ENCODE results near the gene ESF1.

The ESF1 gene

DNA sequence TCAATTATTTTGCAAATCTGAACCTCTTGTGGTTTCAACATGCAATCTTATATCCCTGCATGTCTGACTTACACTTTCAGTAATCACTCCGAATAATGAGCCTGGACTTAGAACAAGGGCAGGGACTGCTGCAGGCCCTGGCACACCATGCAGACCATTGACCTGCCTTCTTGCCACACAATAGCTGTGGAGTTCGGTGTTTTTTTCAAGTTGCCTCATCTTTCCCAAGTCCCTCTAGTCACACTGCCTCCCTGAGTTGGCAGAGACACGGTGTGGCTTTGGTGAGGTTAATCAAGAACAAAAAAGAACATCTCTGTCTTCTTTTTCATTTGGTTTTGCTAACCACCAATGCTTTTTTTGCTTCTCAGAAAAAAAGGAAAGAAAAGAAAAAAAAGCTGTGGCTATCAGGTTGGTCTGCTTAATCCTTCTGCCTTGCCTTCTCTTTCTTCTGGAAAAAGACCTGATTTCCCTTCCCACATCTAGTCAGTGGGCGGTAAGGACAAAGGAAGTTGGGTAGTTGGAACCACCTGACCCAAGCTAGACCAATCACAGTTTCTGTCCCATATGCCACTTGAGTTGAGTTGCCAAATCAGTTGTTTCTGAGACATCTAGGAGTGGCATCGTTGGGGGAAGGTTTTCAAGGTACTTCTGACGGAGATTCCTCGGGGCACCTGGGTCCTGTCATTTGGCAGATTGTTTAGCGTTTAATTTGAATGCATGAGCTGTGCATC lies 90.1 kb downstream of the ESF1 start:
- no peak for DNase-seq (ENCODE audit: extremely low spot score)
- ChIA-PET POLR2A (no interaction called here), CTCF (no interaction called here)
- TF ChIP-seq, protein P1, sequence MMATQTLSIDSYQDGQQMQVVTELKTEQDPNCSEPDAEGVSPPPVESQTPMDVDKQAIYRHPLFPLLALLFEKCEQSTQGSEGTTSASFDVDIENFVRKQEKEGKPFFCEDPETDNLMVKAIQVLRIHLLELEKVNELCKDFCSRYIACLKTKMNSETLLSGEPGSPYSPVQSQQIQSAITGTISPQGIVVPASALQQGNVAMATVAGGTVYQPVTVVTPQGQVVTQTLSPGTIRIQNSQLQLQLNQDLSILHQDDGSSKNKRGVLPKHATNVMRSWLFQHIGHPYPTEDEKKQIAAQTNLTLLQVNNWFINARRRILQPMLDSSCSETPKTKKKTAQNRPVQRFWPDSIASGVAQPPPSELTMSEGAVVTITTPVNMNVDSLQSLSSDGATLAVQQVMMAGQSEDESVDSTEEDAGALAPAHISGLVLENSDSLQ (IDR thresholded peaks at IDR 0.05): no peak
- no peak for TF ChIP-seq FOXA1 (IDR thresholded peaks at IDR 0.05)
- no peak for TF ChIP-seq SP1 (IDR thresholded peaks at IDR 0.05)

DNA sequence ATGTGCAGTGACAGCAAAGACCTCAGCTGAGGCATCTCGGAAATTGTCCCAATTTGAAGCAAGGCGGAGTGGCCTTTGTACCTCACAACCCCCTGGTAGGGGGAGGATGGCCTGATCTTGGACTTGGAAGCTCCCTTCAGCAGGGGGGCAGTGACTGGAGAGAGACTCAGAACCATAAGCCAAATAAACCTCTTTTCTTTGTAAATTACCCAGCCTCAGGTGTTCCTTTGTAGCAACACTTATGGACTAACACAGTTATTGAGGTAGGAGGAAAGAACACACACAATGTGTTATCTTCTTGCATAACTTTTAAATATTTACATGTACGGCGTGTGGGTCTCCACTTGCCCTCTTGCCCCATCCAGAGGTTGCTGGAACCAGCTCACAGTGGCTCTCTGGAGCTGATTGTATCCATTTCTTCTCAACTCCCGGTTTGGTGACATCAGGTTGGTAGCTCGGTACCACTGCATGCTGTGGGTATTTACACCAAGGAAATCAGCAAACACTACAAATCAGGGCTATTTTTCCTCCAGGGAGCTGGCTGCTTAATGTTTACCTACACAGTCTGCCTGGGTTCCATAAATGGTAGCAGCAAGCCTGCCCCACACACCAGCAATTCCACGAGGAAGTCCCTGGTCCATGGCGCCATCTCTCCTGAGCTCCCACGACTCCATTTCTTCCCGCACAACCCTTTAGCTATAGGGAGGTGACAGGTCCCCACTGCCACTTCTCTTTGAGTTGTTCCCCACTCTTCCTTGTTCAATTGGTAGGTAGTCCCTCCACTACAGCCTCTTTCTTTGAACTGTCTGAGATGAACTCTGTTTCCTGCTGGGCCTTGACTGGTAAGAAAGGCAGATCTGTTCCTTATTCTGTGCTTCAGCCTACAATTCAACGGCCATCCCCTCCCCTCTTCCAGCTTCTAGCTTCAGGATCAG lies 91.7 kb downstream of the ESF1 start:
- TF ChIP-seq TARDBP (IDR thresholded peaks at IDR 0.05) (no peak), LEF1 (IDR thresholded peaks at IDR 0.05; ENCODE audit: borderline replicate concordance) (no peak), NFRKB (IDR thresholded peaks at IDR 0.05) (no peak), ZNF384 (IDR thresholded peaks at IDR 0.05) (no peak), ARNT (IDR thresholded peaks at IDR 0.05) (no peak), FOXM1 (IDR thresholded peaks at IDR 0.05; ENCODE audit: borderline replicate concordance) (no peak), HDGF (IDR thresholded peaks at IDR 0.05; ENCODE audit: borderline replicate concordance) (no peak), SUZ12 (IDR thresholded peaks at IDR 0.05) (no peak)
- CTCF ChIA-PET: no interaction called here
- no peak for DNase-seq (ENCODE audit: extremely low spot score)
- POLR2A ChIA-PET: no interaction called here

DNA sequence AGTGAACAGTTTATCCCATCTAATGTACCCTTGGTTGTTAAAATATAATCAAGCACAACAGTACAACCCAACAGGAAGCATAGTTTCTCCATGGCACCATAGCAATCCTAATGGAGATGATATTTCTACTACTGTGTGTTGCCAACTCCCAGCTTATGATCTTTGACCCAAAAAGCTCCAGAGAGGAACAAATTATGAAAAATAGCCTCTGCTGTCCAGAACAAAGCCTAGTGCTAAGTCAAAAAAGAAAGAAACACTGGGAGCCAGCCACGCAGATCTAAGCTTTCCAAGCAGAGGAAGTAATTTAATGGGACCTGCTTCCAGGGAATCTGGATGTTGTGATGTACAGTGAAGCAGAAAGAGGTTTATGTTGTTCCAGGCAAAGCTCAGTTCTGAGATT lies 93.8 kb downstream of the ESF1 start:
- ChIA-PET CTCF (no interaction called here), POLR2A (interaction anchor here (1.9 kb wide), 1 partner anchor 11 kb away, joined by 5 read pairs; no protein-coding TSS in a partner anchor)
- DNase-seq (ENCODE audit: extremely low spot score): no peak
- no peak for TF ChIP-seq FOXK2 (IDR thresholded peaks at IDR 0.05)
- TF ChIP-seq HDGF (IDR thresholded peaks at IDR 0.05; ENCODE audit: borderline replicate concordance): no peak
- TF ChIP-seq ELF4 (IDR thresholded peaks at IDR 0.05): no peak
- TF ChIP-seq NFRKB (IDR thresholded peaks at IDR 0.05): no peak
- TF ChIP-seq, protein P1 (IDR thresholded peaks at IDR 0.05): no peak
- TF ChIP-seq SP1 (IDR thresholded peaks at IDR 0.05): no peak
- TF ChIP-seq FOXM1 (IDR thresholded peaks at IDR 0.05; ENCODE audit: borderline replicate concordance): no peak
- no peak for TF ChIP-seq CTBP1 (IDR thresholded peaks at IDR 0.05; ENCODE audit: borderline replicate concordance)

DNA sequence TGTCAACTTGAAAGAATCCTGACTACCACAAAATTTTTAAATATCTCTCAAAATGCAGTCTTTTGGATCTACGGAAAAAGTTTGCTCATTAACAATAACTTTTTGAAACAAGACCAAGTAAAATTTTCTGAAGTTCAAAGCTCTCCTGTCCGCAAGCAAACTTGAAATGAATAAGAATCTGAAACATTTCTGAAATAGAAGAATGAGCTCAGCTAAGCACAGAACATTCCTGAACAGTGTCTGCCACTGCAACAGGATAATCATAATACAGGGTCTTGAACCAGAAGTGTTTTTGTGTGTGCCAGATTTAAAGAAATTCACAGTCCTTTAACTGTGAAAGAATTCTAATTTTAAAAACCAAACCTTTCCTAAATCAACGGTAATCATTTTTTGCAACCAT lies 96.9 kb downstream of the ESF1 start:
- TF ChIP-seq NFRKB (IDR thresholded peaks at IDR 0.05) (no peak), SP1 (IDR thresholded peaks at IDR 0.05) (no peak)
- CTCF ChIA-PET: no interaction called here
- POLR2A ChIA-PET: no interaction called here
- DNase-seq (ENCODE audit: extremely low spot score): no peak

DNA sequence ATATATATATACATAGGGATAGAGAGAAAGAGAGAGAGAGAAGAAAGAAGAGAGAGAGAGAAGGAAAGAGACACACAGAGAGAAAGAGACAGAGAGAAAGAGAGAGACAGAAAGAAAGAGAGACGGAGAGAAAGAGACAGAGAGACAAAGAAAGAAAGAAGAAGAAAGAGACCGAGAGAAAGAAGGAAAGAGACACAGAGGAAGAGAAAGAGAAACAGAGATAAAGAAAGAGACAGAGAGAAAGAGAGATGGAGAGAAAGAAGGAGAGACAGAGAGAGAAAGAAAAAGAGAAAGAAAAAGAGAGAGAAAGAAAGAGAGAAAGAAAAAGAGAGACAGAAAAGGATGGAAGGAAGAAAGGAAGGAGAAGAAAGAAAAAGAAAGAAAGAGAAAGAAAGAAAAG lies 99.1 kb downstream of the ESF1 start:
- no peak for TF ChIP-seq ZNF384 (IDR thresholded peaks at IDR 0.05)
- TF ChIP-seq FOXM1 (IDR thresholded peaks at IDR 0.05; ENCODE audit: borderline replicate concordance): no peak
- no peak for TF ChIP-seq FOXA1 (IDR thresholded peaks at IDR 0.05)
- TF ChIP-seq LEF1 (IDR thresholded peaks at IDR 0.05; ENCODE audit: borderline replicate concordance): no peak
- TF ChIP-seq SUZ12 (IDR thresholded peaks at IDR 0.05): no peak
- TF ChIP-seq, protein P1 (IDR thresholded peaks at IDR 0.05): no peak
- TF ChIP-seq SP1 (IDR thresholded peaks at IDR 0.05): no peak
- no peak for TF ChIP-seq ARNT (IDR thresholded peaks at IDR 0.05)
- no peak for TF ChIP-seq CTBP1 (IDR thresholded peaks at IDR 0.05; ENCODE audit: borderline replicate concordance)
- TF ChIP-seq BHLHE40 (IDR thresholded peaks at IDR 0.05; ENCODE audit: borderline replicate concordance): no peak
- TF ChIP-seq NFRKB (IDR thresholded peaks at IDR 0.05): no peak
- no peak for TF ChIP-seq HDGF (IDR thresholded peaks at IDR 0.05; ENCODE audit: borderline replicate concordance)
- TF ChIP-seq TARDBP (IDR thresholded peaks at IDR 0.05): no peak
- no peak for DNase-seq (ENCODE audit: extremely low spot score)
- POLR2A ChIA-PET: no interaction called here
- CTCF ChIA-PET: no interaction called here

DNA sequence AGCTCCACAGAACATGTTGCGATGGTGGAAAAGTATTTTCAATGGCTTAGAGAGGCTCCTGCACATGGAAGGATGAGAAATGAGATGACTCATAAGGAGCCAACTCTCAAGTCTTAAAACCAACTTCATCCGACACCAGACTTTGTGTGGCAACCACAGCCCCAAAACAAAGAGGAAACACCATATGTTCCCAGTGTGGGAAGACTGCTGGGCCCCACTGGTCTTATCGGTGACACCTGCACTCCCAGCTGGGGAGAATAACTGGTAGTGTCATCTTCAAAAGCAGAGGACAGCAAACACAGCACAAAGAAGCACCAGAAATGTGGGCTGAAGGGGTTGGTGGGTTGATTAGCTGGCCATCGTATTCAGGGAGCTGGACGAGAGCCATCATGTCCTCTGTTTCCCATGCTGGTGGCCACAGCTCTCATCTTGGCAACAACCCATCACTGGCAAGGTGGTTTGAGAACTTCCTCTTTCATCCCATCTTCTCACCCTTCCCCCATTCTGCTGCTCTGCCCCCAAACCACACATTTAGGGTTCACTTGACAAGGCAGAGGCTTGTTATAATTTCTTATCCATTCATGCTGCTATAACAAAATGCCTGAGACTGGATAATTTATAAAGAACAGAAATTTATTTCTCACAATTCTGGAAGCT lies 100.0 kb downstream of the ESF1 start:
- CTCF ChIA-PET: no interaction called here

More for the DNA sequence above, 100.0 kb downstream of the ESF1 start:
- TF ChIP-seq L3MBTL2 (conservative IDR thresholded peaks at IDR 0.05) (no peak), SP1 (IDR thresholded peaks at IDR 0.05) (no peak), HDGF (IDR thresholded peaks at IDR 0.05; ENCODE audit: borderline replicate concordance) (no peak), ELF4 (IDR thresholded peaks at IDR 0.05) (no peak), BHLHE40 (IDR thresholded peaks at IDR 0.05; ENCODE audit: borderline replicate concordance) (no peak), ZNF384 (IDR thresholded peaks at IDR 0.05) (no peak), FOXK2 (IDR thresholded peaks at IDR 0.05) (no peak), FOXM1 (IDR thresholded peaks at IDR 0.05; ENCODE audit: borderline replicate concordance) (no peak), CTBP1 (IDR thresholded peaks at IDR 0.05; ENCODE audit: borderline replicate concordance) (no peak), LEF1 (IDR thresholded peaks at IDR 0.05; ENCODE audit: borderline replicate concordance) (no peak), TARDBP (IDR thresholded peaks at IDR 0.05) (no peak)
- TF ChIP-seq, protein P1 (IDR thresholded peaks at IDR 0.05): no peak
- POLR2A ChIA-PET: no interaction called here
- DNase-seq (ENCODE audit: extremely low spot score): no peak

Measured in HEK293T (cell line).